WTC11 (cell line): ENCODE data around the gene LRMDA. TPM values are rescaled to one million over a fixed set of nuclear protein-coding genes. Genes with fewer than 3 reads are reported as not detected.

Experiments used
- ATAC-seq: fragments of 200-7000 bp; cut with Tn5 transposase; 2 replicates; pipeline ENCODE4 v1.10.0; 2021; ENCODE audit warnings: mild to moderate bottlenecking, moderate library complexity
- CTCF ChIA-PET: fragments of 300-600 bp; sonication (Branson Sonifier 250); formaldehyde crosslinking; loops from one replicate; lab custom pipeline; 2021; ENCODE audit warnings: antibody characterized with exemption; lab: Charles Lee
- POLR2A ChIA-PET: fragments of 350-600 bp; sonication (Branson Sonifier 250); formaldehyde crosslinking; loops from one replicate; lab custom pipeline; 2021; ENCODE audit warnings: antibody characterized with exemption; lab: Charles Lee
- DNase-seq: peaks from one replicate; pipeline ENCODE4 v3.0.0; 2021; ENCODE audit warnings: low spot score
- H3K27ac Mint-ChIP-seq: 2 replicates; pipeline ENCODE4 v1.8.0; 2021; ENCODE audit warnings: mixed read lengths
- H3K27me3 Mint-ChIP-seq: 2 replicates; pipeline ENCODE4 v1.8.0; 2021; ENCODE audit warnings: low read depth, mild to moderate bottlenecking, moderate library complexity, mixed read lengths
- H3K36me3 Mint-ChIP-seq: 2 replicates; pipeline ENCODE4 v1.8.0; 2021; ENCODE audit warnings: mixed read lengths
- H3K4me1 Mint-ChIP-seq: 2 replicates; pipeline ENCODE4 v1.8.0; 2022; ENCODE audit warnings: mixed read lengths
- H3K4me3 Mint-ChIP-seq: 2 replicates; pipeline ENCODE4 v1.8.0; 2021; ENCODE audit warnings: mild to moderate bottlenecking, moderate library complexity, mixed read lengths
- H3K9me3 Mint-ChIP-seq: 2 replicates; pipeline ENCODE4 v1.8.0; 2021; ENCODE audit warnings: mixed read lengths
- CTCF ChIP-seq: fragments of 200-600 bp; IDR thresholded peaks from 2 replicates; pipeline ENCODE4 v1.8.0; 2022; ENCODE audit warnings: antibody characterized with exemption
- ESRRA ChIP-seq: sonication (generic); formaldehyde crosslinking; IDR thresholded peaks from 2 replicates; pipeline ENCODE4 v1.8.1; 2022; ENCODE audit warnings: mild to moderate bottlenecking, missing genetic modification reagents, borderline replicate concordance
- IRF2 ChIP-seq: sonication (generic); formaldehyde crosslinking; IDR thresholded peaks from 2 replicates; pipeline ENCODE4 v1.8.0; 2022; ENCODE audit warnings: low read depth, missing genetic modification reagents, borderline replicate concordance
- JUN ChIP-seq: sonication (generic); formaldehyde crosslinking; IDR thresholded peaks from 2 replicates; pipeline ENCODE4 v1.8.0; 2023; ENCODE audit warnings: mild to moderate bottlenecking, missing genetic modification reagents
- TEAD1 ChIP-seq: sonication (generic); formaldehyde crosslinking; IDR thresholded peaks from 2 replicates; pipeline ENCODE4 v1.8.0; 2022; ENCODE audit warnings: mild to moderate bottlenecking, missing genetic modification reagents
- ZNF396 ChIP-seq: fragments of 250-450 bp; sonication (Bioruptor Pico); IDR thresholded peaks from 2 replicates; pipeline ENCODE4 v1.8.0; 2021; ENCODE audit warnings: mild to moderate bottlenecking, moderate library complexity, borderline replicate concordance
- ZNF425 ChIP-seq: fragments of 250-450 bp; sonication (Bioruptor Pico); conservative IDR thresholded peaks from 2 replicates; pipeline ENCODE4 v1.9.0; 2021; ENCODE audit warnings: mild to moderate bottlenecking
- ZNF671 ChIP-seq: fragments of 250-450 bp; sonication (Bioruptor Pico); IDR thresholded peaks from 2 replicates; pipeline ENCODE4 v1.8.0; 2021; ENCODE audit warnings: mild to moderate bottlenecking
- total RNA-seq: library from RNA; stranded (reverse); gene quantifications from 3 replicates; pipeline ENCODE4 v1.2.3, GENCODE V29; 2021
- TF ChIP-seq, protein P1 (sequence below): sonication (generic); formaldehyde crosslinking; conservative IDR thresholded peaks from 2 replicates; pipeline ENCODE4 v1.8.1; 2023; ENCODE audit warnings: mild to moderate bottlenecking, low read depth, missing genetic modification reagents, moderate library complexity
- TF ChIP-seq, protein P2 (sequence below): sonication (generic); formaldehyde crosslinking; IDR thresholded peaks from 2 replicates; pipeline ENCODE4 v1.8.0; 2023; ENCODE audit warnings: missing genetic modification reagents
- TF ChIP-seq, protein P3 (sequence below): sonication (generic); formaldehyde crosslinking; IDR thresholded peaks from 2 replicates; pipeline ENCODE4 v1.8.0; 2023; ENCODE audit warnings: mild to moderate bottlenecking, missing genetic modification reagents

Gene LRMDA
- total RNA-seq, 1 experiment from 2014 or later = 0.92 TPM

DNA sequence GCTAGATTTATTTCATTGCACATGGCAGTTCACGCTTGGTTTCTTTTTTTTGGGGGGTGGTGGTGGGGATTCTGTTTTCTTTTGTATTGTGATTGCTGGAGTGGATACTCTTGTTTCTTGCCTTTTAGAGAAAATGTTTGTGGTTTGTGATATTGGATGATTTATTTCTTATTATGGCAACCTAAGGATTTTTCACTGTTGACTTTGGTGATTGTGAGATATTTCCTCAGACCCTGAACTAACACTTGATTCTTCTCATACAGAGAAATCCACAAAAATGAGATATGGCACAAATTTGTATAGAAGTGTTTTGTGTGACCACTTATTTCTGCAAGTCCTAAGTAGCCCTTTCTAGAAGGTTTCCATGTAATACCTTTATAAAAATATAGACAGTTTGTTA is 871.1 kb downstream of the LRMDA start:
- H3K9me3 Mint-ChIP-seq = no peaks in the 10 kb centered on the region
- DNase-seq = no peak
- no peaks in the 10 kb centered on the region for H3K36me3 Mint-ChIP-seq
- H3K4me3 Mint-ChIP-seq = no peak overlapping the region
- H3K4me1 Mint-ChIP-seq = peaks cover 49% of the 10 kb centered on the region
- CTCF ChIA-PET = interaction anchor here (0.5 to 2.9 kb wide), 14 partner anchors 13 to 903 kb away, joined by 3 to 28 read pairs (median 4); no protein-coding TSS in a partner anchor
- no peak overlapping the region for H3K27ac Mint-ChIP-seq
- no peak for TF ChIP-seq JUN (CRISPR knock-in tag)
- TF ChIP-seq, protein P1, sequence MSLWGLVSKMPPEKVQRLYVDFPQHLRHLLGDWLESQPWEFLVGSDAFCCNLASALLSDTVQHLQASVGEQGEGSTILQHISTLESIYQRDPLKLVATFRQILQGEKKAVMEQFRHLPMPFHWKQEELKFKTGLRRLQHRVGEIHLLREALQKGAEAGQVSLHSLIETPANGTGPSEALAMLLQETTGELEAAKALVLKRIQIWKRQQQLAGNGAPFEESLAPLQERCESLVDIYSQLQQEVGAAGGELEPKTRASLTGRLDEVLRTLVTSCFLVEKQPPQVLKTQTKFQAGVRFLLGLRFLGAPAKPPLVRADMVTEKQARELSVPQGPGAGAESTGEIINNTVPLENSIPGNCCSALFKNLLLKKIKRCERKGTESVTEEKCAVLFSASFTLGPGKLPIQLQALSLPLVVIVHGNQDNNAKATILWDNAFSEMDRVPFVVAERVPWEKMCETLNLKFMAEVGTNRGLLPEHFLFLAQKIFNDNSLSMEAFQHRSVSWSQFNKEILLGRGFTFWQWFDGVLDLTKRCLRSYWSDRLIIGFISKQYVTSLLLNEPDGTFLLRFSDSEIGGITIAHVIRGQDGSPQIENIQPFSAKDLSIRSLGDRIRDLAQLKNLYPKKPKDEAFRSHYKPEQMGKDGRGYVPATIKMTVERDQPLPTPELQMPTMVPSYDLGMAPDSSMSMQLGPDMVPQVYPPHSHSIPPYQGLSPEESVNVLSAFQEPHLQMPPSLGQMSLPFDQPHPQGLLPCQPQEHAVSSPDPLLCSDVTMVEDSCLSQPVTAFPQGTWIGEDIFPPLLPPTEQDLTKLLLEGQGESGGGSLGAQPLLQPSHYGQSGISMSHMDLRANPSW (CRISPR knock-in tag) = no peak
- no peak for ATAC-seq
- POLR2A ChIA-PET = no interaction called here
- peaks cover 29% of the 10 kb centered on the region for H3K27me3 Mint-ChIP-seq

- ChIA-PET CTCF (interaction anchor here (0.5 to 2.9 kb wide), 36 partner anchors 9 to 907 kb away, joined by 3 to 28 read pairs (median 4); partner anchors contain the start of gene ZNF503), POLR2A (interaction anchor here (0.6 to 0.8 kb wide), 3 partner anchors 406 to 901 kb away, joined by 3 to 5 read pairs (median 4); no protein-coding TSS in a partner anchor)
- DNase-seq (no peak), ATAC-seq (no peak)
- H3K9me3 Mint-ChIP-seq = peaks cover 2% of the 10 kb centered on the region
- H3K36me3 Mint-ChIP-seq = no peaks in the 10 kb centered on the region
- TF ChIP-seq ZNF425 = no peak
- no peak for TF ChIP-seq IRF2 (CRISPR knock-in tag)
- no peak for TF ChIP-seq ZNF396 (CRISPR knock-in tag)
- TF ChIP-seq, protein P2, sequence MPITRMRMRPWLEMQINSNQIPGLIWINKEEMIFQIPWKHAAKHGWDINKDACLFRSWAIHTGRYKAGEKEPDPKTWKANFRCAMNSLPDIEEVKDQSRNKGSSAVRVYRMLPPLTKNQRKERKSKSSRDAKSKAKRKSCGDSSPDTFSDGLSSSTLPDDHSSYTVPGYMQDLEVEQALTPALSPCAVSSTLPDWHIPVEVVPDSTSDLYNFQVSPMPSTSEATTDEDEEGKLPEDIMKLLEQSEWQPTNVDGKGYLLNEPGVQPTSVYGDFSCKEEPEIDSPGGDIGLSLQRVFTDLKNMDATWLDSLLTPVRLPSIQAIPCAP = no peak
- no peak for TF ChIP-seq ESRRA (CRISPR knock-in tag)
- no peak for TF ChIP-seq ZNF671 (CRISPR knock-in tag)
- TF ChIP-seq, protein P3, sequence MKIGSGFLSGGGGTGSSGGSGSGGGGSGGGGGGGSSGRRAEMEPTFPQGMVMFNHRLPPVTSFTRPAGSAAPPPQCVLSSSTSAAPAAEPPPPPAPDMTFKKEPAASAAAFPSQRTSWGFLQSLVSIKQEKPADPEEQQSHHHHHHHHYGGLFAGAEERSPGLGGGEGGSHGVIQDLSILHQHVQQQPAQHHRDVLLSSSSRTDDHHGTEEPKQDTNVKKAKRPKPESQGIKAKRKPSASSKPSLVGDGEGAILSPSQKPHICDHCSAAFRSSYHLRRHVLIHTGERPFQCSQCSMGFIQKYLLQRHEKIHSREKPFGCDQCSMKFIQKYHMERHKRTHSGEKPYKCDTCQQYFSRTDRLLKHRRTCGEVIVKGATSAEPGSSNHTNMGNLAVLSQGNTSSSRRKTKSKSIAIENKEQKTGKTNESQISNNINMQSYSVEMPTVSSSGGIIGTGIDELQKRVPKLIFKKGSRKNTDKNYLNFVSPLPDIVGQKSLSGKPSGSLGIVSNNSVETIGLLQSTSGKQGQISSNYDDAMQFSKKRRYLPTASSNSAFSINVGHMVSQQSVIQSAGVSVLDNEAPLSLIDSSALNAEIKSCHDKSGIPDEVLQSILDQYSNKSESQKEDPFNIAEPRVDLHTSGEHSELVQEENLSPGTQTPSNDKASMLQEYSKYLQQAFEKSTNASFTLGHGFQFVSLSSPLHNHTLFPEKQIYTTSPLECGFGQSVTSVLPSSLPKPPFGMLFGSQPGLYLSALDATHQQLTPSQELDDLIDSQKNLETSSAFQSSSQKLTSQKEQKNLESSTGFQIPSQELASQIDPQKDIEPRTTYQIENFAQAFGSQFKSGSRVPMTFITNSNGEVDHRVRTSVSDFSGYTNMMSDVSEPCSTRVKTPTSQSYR (CRISPR knock-in tag) = no peak
- no peak overlapping the region for H3K4me3 Mint-ChIP-seq
- peaks cover 26% of the 10 kb centered on the region for H3K27me3 Mint-ChIP-seq
- peaks cover 43% of the 10 kb centered on the region for H3K4me1 Mint-ChIP-seq
- H3K27ac Mint-ChIP-seq = no peak overlapping the region
Measured at GRCh38 chr10:76302961-76303630, 871.7 kb downstream of the LRMDA start.

GRCh38 chr10:76303682-76304316 is 872.4 kb downstream of the LRMDA start:
- TF ChIP-seq CTCF (peak; percentile 34; the same call in 1 of the 2 replicates), TEAD1 (CRISPR knock-in tag) (0 out of 2 replicates have a peak, but pooled peaks have one; percentile 15), ZNF396 (CRISPR knock-in tag) (no peak)

More at GRCh38 chr10:76303682-76304316, 872.4 kb downstream of the LRMDA start:
- CTCF ChIA-PET = interaction anchor here (0.6 to 2.9 kb wide), 32 partner anchors 9 to 908 kb away, joined by 3 to 28 read pairs (median 4); partner anchors contain the start of gene ZNF503
- DNase-seq (peak; percentile 76), ATAC-seq (peak; percentile 98)
- POLR2A ChIA-PET = interaction anchor here (0.6 to 0.8 kb wide), 3 partner anchors 407 to 902 kb away, joined by 3 to 5 read pairs (median 4); no protein-coding TSS in a partner anchor
- H3K9me3 Mint-ChIP-seq = peaks cover 4% of the 10 kb centered on the region
- no peak overlapping the region for H3K27ac Mint-ChIP-seq
- no peaks in the 10 kb centered on the region for H3K36me3 Mint-ChIP-seq
- H3K4me1 Mint-ChIP-seq = peaks cover 46% of the 10 kb centered on the region
- H3K27me3 Mint-ChIP-seq = peaks cover 25% of the 10 kb centered on the region
- no peak overlapping the region for H3K4me3 Mint-ChIP-seq
